ENCODE data around the gene TM9SF4.

Gene TM9SF4

DNA sequence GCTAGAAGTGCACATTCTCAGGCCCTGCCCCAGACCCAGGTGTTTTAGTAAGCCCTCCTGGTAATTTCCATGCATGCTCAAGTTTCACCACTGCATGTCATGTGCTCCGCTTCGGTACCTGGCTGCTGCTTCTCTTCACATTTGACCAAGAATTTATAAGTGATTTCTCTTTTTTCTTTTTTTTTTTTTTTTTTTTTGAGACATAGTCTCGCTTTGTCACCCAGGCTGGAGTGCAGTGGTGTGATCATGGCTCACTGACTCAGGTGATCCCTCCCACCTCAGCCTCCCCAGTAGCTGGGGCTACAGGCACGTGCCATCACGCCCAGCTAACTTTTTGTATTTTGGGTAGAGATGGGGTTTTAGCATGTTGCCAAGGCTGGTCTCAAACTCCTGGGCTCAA lies 16.0 kb downstream of the TM9SF4 start:
- TF ChIP-seq REST (IDR thresholded peaks at IDR 0.05; ENCODE audit: insufficient read depth in 1 of 2, low read depth in 2 of 2, low read length in 2 of 2) = no peak
- TF ChIP-seq TAF1 (IDR thresholded peaks at IDR 0.05; ENCODE audit: borderline replicate concordance, insufficient read depth, low read length) = no peak
- TF ChIP-seq SIN3A (IDR thresholded peaks at IDR 0.05; ENCODE audit: borderline replicate concordance, insufficient read depth, low read length) = no peak

- TF ChIP-seq TAF1 (IDR thresholded peaks at IDR 0.05; ENCODE audit: borderline replicate concordance, insufficient read depth, low read length) (no peak), REST (IDR thresholded peaks at IDR 0.05; ENCODE audit: insufficient read depth in 1 of 2, low read depth in 2 of 2, low read length in 2 of 2) (no peak), SIN3A (IDR thresholded peaks at IDR 0.05; ENCODE audit: borderline replicate concordance, insufficient read depth, low read length) (no peak), POLR2AphosphoS5 (IDR thresholded peaks at IDR 0.05; ENCODE audit: low read depth, low read length) (no peak), FOXP2 (optimal IDR thresholded peaks at IDR 0.05; ENCODE audit: borderline replicate concordance, extremely low read depth, extremely low read length, insufficient read depth) (no peak)
Measured at GRCh38 chr20:32126919-32127318, 17.4 kb downstream of the TM9SF4 start.

DNA sequence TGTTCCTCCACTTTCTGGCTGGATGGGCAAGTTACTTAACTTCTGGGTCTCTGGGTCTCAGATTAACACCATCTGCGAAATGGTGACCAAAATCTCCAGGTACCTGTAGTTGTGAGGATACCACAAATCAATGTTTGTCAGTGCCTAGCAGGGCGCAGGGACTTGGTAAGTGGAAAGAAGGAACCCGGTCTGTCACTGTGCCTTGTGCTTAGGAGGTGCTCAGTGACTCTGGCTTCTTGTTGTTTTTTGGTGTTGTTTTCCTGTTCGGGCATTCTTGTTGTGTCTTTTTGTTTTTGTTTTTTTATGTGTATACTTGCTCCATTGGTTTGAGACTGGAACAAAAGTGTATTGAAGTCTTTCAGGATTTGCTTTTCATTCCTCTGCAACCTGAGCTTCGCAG lies 17.8 kb downstream of the TM9SF4 start:
- TF ChIP-seq POLR2AphosphoS5 (IDR thresholded peaks at IDR 0.05; ENCODE audit: low read depth, low read length) = no peak
- no peak for TF ChIP-seq SIN3A (IDR thresholded peaks at IDR 0.05; ENCODE audit: borderline replicate concordance, insufficient read depth, low read length)
- no peak for TF ChIP-seq TAF1 (IDR thresholded peaks at IDR 0.05; ENCODE audit: borderline replicate concordance, insufficient read depth, low read length)
- TF ChIP-seq REST (IDR thresholded peaks at IDR 0.05; ENCODE audit: insufficient read depth in 1 of 2, low read depth in 2 of 2, low read length in 2 of 2) = no peak
- TF ChIP-seq FOXP2 (optimal IDR thresholded peaks at IDR 0.05; ENCODE audit: borderline replicate concordance, extremely low read depth, extremely low read length, insufficient read depth) = no peak

DNA sequence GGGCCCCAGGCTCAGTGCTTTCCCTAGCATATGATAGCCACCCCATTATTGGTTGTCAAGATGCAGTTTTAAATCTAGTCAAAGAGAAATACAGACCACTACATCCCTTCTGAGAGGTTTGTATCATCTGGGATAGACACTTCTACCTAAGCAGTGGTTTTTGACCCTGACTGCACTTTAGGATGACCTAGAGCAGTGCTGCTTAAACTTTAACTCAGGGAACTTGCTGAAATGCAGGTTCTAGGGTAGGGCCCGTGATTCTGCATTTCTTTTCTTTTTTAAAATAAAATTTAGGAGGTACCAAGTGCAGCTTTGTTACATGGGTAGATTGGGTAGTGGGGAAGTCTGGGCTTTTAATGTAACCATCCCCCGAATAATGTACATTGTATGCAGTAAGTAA lies 18.7 kb downstream of the TM9SF4 start:
- TF ChIP-seq TAF1 (IDR thresholded peaks at IDR 0.05; ENCODE audit: borderline replicate concordance, insufficient read depth, low read length) = no peak
- no peak for TF ChIP-seq SIN3A (IDR thresholded peaks at IDR 0.05; ENCODE audit: borderline replicate concordance, insufficient read depth, low read length)
- no peak for TF ChIP-seq FOXP2 (optimal IDR thresholded peaks at IDR 0.05; ENCODE audit: borderline replicate concordance, extremely low read depth, extremely low read length, insufficient read depth)
- TF ChIP-seq POLR2AphosphoS5 (IDR thresholded peaks at IDR 0.05; ENCODE audit: low read depth, low read length) = no peak
- TF ChIP-seq REST (IDR thresholded peaks at IDR 0.05; ENCODE audit: insufficient read depth in 1 of 2, low read depth in 2 of 2, low read length in 2 of 2) = no peak

GRCh38 chr20:32129863-32130262 lies 20.3 kb downstream of the TM9SF4 start:
- TF ChIP-seq SIN3A (IDR thresholded peaks at IDR 0.05; ENCODE audit: borderline replicate concordance, insufficient read depth, low read length) (no peak), TAF1 (IDR thresholded peaks at IDR 0.05; ENCODE audit: borderline replicate concordance, insufficient read depth, low read length) (no peak), REST (IDR thresholded peaks at IDR 0.05; ENCODE audit: insufficient read depth in 1 of 2, low read depth in 2 of 2, low read length in 2 of 2) (no peak), POLR2AphosphoS5 (IDR thresholded peaks at IDR 0.05; ENCODE audit: low read depth, low read length) (no peak), FOXP2 (optimal IDR thresholded peaks at IDR 0.05; ENCODE audit: borderline replicate concordance, extremely low read depth, extremely low read length, insufficient read depth) (no peak)

Data from PFSK-1 (cell line).